Measurements from ENCODE around the gene MFSD1. TPM values are rescaled to one million over a fixed set of nuclear protein-coding genes. Genes with fewer than 3 reads are reported as not detected.

MFSD1 gene
- total and polyA plus RNA-seq, 9 of the 15 experiments (the other 6 are each of a cell fraction or from before 2014, with no cell fraction given): 8.7 to 49.5 (median 28.6) TPM

DNA sequence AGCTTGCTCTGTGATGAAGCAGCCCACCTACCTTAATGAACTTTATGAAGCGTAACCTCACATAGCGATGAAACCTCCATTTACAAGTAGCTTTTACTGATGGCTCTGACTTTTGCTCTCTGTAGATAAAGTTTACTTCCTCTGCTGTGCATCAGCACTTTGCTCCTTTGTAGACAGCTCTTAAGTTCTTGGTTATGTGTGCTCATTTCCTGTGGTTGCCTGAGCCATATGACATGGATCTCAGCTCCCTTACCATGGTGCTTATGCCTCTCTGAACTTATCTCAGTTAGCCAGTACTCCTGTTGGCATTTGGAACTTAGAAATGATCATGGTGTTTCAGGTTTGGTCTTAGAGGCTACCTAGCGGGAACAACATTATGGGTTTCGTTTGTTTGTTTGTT, 7.8 kb downstream of the MFSD1 start:
- intact Hi-C loops (cut with micrococcal nuclease): no loop called here
- 93% methylated on average over 4 of the region's 4 CpGs for WGBS (ENCODE audit: insufficient coverage, low coverage, missing lambda C conversion rate)
- Histone ChIP-seq H3K36me3 (ENCODE audit: control insufficient read depth, insufficient read depth, low read length) (peaks cover 55% of the 10 kb centered on the region), H3K4me1 (replicated peaks in 1 of 2; ENCODE audit: control insufficient read depth in 2 of 2, insufficient read depth in 2 of 2, low read length in 2 of 2) (no peaks in the 10 kb centered on the region; a peak in 1 of 5 replicates), H3K27ac (ENCODE audit: extremely low read depth, low read depth, low read length) (no peak overlapping the region), H4K20me1 (replicated peaks; ENCODE audit: control insufficient read depth, insufficient read depth, low read length) (no peaks in the 10 kb centered on the region), H3K9me1 (ENCODE audit: control insufficient read depth, insufficient read depth, low read length) (no peaks in the 10 kb centered on the region), H3K9ac (ENCODE audit: insufficient read depth in 1 of 2, low read depth in 2 of 2, low read length in 2 of 2) (no peak overlapping the region), H3K79me2 (ENCODE audit: control insufficient read depth, insufficient read depth, low read length) (no peaks in the 10 kb centered on the region), H2AFZ (ENCODE audit: low read depth, low read length) (no peak overlapping the region), H3K4me3 (no peak overlapping the region), H3K9me3 (replicated peaks; ENCODE audit: control insufficient read depth, insufficient read depth, low read depth, low read length) (no peaks in the 10 kb centered on the region), H3K4me2 (ENCODE audit: insufficient read depth, low read length) (no peak overlapping the region), H3K27me3 (ENCODE audit: control insufficient read depth in 2 of 2, insufficient read depth in 2 of 2, low read length in 2 of 2) (no peaks in the 10 kb centered on the region)
- FAIRE-seq: no peak
- TF ChIP-seq ZNF696 (CRISPR knock-in tag; conservative IDR thresholded peaks at IDR 0.05) (no peak), BHLHE40 (IDR thresholded peaks at IDR 0.05; ENCODE audit: low read length) (no peak), TCF3 (CRISPR knock-in tag; IDR thresholded peaks at IDR 0.05) (peak; percentile 14; the same call in 1 of the 2 replicates)
- ATAC-seq: no peak
- CTCF ChIA-PET (ENCODE audit: low intra/inter-chr PET ratio): no interaction called here
- in situ Hi-C loops (cut with MboI): no loop called here
- POLR2A ChIA-PET: interaction anchor here (0.6 kb wide), 1 partner anchor 1099 kb away, joined by 3 read pairs; no protein-coding TSS in a partner anchor
- DNase-seq (ENCODE audit: extremely low read depth in 1 of 4, low spot score in 3 of 4): no peak
- BruUV-seq (replicated peaks): no TSS peak

DNA sequence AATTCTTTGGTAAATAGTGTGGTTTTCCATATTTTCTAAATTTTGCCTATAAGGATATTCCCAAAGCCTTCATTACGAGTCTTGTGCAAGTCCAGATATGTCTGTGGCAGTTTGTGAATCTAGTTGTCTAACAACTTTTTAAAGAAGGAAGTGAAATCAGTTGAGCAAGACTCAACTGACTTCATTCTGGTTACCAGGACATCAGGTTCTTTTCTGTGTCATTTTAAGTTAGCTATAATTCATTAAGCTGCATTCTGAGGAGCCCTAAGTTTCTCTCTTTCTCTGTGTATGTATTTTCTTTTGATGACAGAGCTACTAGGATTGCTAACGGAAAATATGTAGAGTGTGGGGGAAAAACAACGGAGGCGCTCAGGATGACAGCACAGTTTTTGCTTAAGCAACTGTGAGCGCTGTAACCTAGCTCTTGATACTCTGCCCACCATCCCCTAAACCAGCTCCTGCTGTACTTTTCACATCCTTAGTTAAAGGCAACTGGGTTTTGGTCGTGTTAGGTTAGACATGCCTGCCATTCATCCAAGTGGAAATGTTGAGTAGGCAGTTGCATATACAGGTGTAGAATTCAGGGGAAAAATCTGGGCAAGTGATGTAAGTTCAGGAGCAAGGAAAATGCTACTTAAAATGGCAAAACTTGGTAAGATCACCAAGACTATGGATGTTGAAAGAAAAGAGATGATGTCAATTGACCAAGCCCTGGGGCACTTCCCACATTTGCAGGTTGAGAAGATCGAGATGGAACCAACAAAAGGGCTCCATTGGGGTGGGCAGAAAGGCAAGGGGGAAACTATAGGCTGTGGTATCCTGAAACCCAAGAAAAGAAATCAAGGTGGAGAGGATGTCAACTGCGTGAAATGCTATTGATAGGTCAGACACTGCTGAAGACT, 9.2 kb downstream of the MFSD1 start:
- Histone ChIP-seq H4K20me1 (replicated peaks; ENCODE audit: control insufficient read depth, insufficient read depth, low read length) (no peaks in the 10 kb centered on the region), H3K4me3 (no peak overlapping the region), H3K27me3 (ENCODE audit: control insufficient read depth in 2 of 2, insufficient read depth in 2 of 2, low read length in 2 of 2) (no peaks in the 10 kb centered on the region), H3K27ac (ENCODE audit: extremely low read depth, low read depth, low read length) (no peak overlapping the region), H3K79me2 (ENCODE audit: control insufficient read depth, insufficient read depth, low read length) (no peaks in the 10 kb centered on the region), H3K4me1 (replicated peaks in 1 of 2; ENCODE audit: control insufficient read depth in 2 of 2, insufficient read depth in 2 of 2, low read length in 2 of 2) (no peaks in the 10 kb centered on the region), H2AFZ (ENCODE audit: low read depth, low read length) (no peak overlapping the region), H3K4me2 (ENCODE audit: insufficient read depth, low read length) (no peak overlapping the region), H3K9ac (ENCODE audit: insufficient read depth in 1 of 2, low read depth in 2 of 2, low read length in 2 of 2) (no peak overlapping the region), H3K9me3 (replicated peaks; ENCODE audit: control insufficient read depth, insufficient read depth, low read depth, low read length) (no peaks in the 10 kb centered on the region), H3K9me1 (ENCODE audit: control insufficient read depth, insufficient read depth, low read length) (no peaks in the 10 kb centered on the region), H3K36me3 (ENCODE audit: control insufficient read depth, insufficient read depth, low read length) (peaks cover 56% of the 10 kb centered on the region)
- ChIA-PET POLR2A (interaction anchor here (1.1 kb wide), 1 partner anchor 9 kb away, joined by 4 read pairs; the partner anchor contains the start of gene MFSD1), CTCF (ENCODE audit: low intra/inter-chr PET ratio) (no interaction called here)
- ATAC-seq (no peak), DNase-seq (ENCODE audit: extremely low read depth in 1 of 4, low spot score in 3 of 4) (no peak), FAIRE-seq (no peak)
- WGBS (ENCODE audit: insufficient coverage, low coverage, missing lambda C conversion rate): 81% methylated on average over 8 of the region's 8 CpGs
- intact Hi-C loops (cut with micrococcal nuclease): no loop called here
- in situ Hi-C loops (cut with MboI): no loop called here
- BruUV-seq (replicated peaks): no TSS peak
- TF ChIP-seq, protein P1, sequence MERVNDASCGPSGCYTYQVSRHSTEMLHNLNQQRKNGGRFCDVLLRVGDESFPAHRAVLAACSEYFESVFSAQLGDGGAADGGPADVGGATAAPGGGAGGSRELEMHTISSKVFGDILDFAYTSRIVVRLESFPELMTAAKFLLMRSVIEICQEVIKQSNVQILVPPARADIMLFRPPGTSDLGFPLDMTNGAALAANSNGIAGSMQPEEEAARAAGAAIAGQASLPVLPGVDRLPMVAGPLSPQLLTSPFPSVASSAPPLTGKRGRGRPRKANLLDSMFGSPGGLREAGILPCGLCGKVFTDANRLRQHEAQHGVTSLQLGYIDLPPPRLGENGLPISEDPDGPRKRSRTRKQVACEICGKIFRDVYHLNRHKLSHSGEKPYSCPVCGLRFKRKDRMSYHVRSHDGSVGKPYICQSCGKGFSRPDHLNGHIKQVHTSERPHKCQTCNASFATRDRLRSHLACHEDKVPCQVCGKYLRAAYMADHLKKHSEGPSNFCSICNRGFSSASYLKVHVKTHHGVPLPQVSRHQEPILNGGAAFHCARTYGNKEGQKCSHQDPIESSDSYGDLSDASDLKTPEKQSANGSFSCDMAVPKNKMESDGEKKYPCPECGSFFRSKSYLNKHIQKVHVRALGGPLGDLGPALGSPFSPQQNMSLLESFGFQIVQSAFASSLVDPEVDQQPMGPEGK (CRISPR knock-in tag; IDR thresholded peaks at IDR 0.05; ENCODE audit: borderline replicate concordance): no peak
- TF ChIP-seq TEAD4 (IDR thresholded peaks at IDR 0.05; ENCODE audit: low read length) (no peak), TEAD4 (CRISPR knock-in tag; IDR thresholded peaks at IDR 0.05; ENCODE audit: borderline replicate concordance) (no peak)
- TF ChIP-seq, protein P2, sequence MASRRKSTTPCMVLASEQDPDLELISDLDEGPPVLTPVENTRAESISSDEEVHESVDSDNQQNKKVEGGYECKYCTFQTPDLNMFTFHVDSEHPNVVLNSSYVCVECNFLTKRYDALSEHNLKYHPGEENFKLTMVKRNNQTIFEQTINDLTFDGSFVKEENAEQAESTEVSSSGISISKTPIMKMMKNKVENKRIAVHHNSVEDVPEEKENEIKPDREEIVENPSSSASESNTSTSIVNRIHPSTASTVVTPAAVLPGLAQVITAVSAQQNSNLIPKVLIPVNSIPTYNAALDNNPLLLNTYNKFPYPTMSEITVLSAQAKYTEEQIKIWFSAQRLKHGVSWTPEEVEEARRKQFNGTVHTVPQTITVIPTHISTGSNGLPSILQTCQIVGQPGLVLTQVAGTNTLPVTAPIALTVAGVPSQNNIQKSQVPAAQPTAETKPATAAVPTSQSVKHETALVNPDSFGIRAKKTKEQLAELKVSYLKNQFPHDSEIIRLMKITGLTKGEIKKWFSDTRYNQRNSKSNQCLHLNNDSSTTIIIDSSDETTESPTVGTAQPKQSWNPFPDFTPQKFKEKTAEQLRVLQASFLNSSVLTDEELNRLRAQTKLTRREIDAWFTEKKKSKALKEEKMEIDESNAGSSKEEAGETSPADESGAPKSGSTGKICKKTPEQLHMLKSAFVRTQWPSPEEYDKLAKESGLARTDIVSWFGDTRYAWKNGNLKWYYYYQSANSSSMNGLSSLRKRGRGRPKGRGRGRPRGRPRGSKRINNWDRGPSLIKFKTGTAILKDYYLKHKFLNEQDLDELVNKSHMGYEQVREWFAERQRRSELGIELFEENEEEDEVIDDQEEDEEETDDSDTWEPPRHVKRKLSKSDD (conservative IDR thresholded peaks at IDR 0.05; ENCODE audit: low read length): no peak
- TF ChIP-seq, protein P3, sequence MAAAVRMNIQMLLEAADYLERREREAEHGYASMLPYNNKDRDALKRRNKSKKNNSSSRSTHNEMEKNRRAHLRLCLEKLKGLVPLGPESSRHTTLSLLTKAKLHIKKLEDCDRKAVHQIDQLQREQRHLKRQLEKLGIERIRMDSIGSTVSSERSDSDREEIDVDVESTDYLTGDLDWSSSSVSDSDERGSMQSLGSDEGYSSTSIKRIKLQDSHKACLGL (CRISPR knock-in tag; IDR thresholded peaks at IDR 0.05; ENCODE audit: borderline replicate concordance, poor library complexity, severe bottlenecking): no peak

Measured in K562 (cell line).